IMR-90 (cell line): ENCODE data around the gene EMP1. TPM values are rescaled to one million over a fixed set of nuclear protein-coding genes. Genes with fewer than 3 reads are reported as not detected.
A peak's percentile ranks its signal among the peaks of the same experiment; 100 is the strongest.

Experiments used
- ATAC-seq: fragments of 200-7000 bp; cut with Tn5 transposase; 2 replicates; pipeline ENCODE4 v1.9.1; 2020; ENCODE audit warnings: low read depth, mild to moderate bottlenecking, moderate library complexity
- BruUV-seq: library from RNA; stranded (reverse); fragments of 400-500 nt; replicated peaks from 2 replicates; lab custom pipeline; 2021; lab: Mats Ljungman, UMichigan
- CTCF ChIA-PET: fragments of 300-600 bp; formaldehyde crosslinking; extraction: SDS; loops from one replicate; lab custom pipeline; 2021; ENCODE audit warnings: antibody characterized with exemption; lab: Yijun Ruan, JAX
- POLR2A ChIA-PET: fragments of 300-600 bp; sonication (Branson Sonifier 250); formaldehyde crosslinking; loops from one replicate; lab custom pipeline; 2022; ENCODE audit warnings: antibody characterized with exemption; ENCODE audit not compliant: unreplicated experiment; lab: Charles Lee
- DNase-seq: peaks from one replicate; pipeline ENCODE4 v3.0.0; 2013
- H2AFZ ChIP-seq: replicated peaks from 2 replicates; pipeline ENCODE3; 2013; ENCODE audit warnings: low read length, mild to moderate bottlenecking; ENCODE audit not compliant: poor library complexity
- H2AK5ac ChIP-seq: 2 replicates; pipeline ENCODE4 v1.6.1; 2013; ENCODE audit warnings: low read depth, low read length, inconsistent platforms
- H2AK9ac ChIP-seq: replicated peaks from 2 replicates; pipeline ENCODE3; 2013; ENCODE audit warnings: mild to moderate bottlenecking, low read depth, low read length, moderate library complexity; ENCODE audit not compliant: poor library complexity
- H2BK120ac ChIP-seq: 2 replicates; pipeline ENCODE4 v1.6.1; 2013; ENCODE audit warnings: low read depth, low read length, inconsistent platforms
- H2BK15ac ChIP-seq: 3 replicates; pipeline ENCODE4 v1.6.1; 2013; ENCODE audit warnings: low read depth, low read length, inconsistent platforms
- H2BK20ac ChIP-seq: 2 replicates; pipeline ENCODE4 v1.6.1; 2013; ENCODE audit warnings: low read depth, mild to moderate bottlenecking, inconsistent platforms, low read length, moderate library complexity
- H2BK5ac ChIP-seq: 2 replicates; pipeline ENCODE4 v1.6.1; 2013; ENCODE audit warnings: mild to moderate bottlenecking, low read depth, low read length, inconsistent platforms; ENCODE audit not compliant: poor library complexity, severe bottlenecking
- H3K14ac ChIP-seq: replicated peaks from 2 replicates; pipeline ENCODE4 v1.6.1; 2013; ENCODE audit warnings: low read depth, low read length, inconsistent platforms
- H3K18ac ChIP-seq: 2 replicates; pipeline ENCODE4 v1.6.1; 2013; ENCODE audit warnings: low read depth, low read length, control low read depth
- H3K23ac ChIP-seq: 2 replicates; pipeline ENCODE4 v1.6.1; 2013; ENCODE audit warnings: low read depth, low read length, inconsistent platforms
- H3K27ac ChIP-seq: 2 replicates; pipeline ENCODE4 v1.5.1; 2013; ENCODE audit warnings: mild to moderate bottlenecking, control low read depth, low read length; ENCODE audit not compliant: insufficient read depth
- H3K27me3 ChIP-seq: 2 replicates; pipeline ENCODE4 v1.6.1; 2013; ENCODE audit warnings: low read length; ENCODE audit not compliant: control insufficient read depth, insufficient read depth
- H3K36me3 ChIP-seq: 2 replicates; pipeline ENCODE4 v1.6.1; 2013; ENCODE audit warnings: low read length, mixed read lengths; ENCODE audit not compliant: control insufficient read depth, insufficient read depth
- H3K4ac ChIP-seq: 2 replicates; pipeline ENCODE4 v1.6.1; 2013; ENCODE audit warnings: low read depth, low read length, inconsistent platforms
- H3K4me1 ChIP-seq: 2 replicates; pipeline ENCODE4 v1.6.1; 2013; ENCODE audit warnings: low read length, mixed read lengths; ENCODE audit not compliant: control insufficient read depth, insufficient read depth
- H3K4me2 ChIP-seq: 2 replicates; pipeline ENCODE4 v1.6.1; 2013; ENCODE audit warnings: low read depth, mild to moderate bottlenecking, control low read depth, low read length, moderate library complexity
- H3K4me3 ChIP-seq: 2 replicates; pipeline ENCODE4 v1.5.1; 2013; ENCODE audit warnings: low read depth, mild to moderate bottlenecking, control low read depth, low read length, moderate library complexity; ENCODE audit not compliant: insufficient read depth
- H3K56ac ChIP-seq: 2 replicates; pipeline ENCODE4 v1.6.1; 2013; ENCODE audit warnings: low read length, inconsistent platforms; ENCODE audit not compliant: insufficient read depth; ENCODE audit errors: extremely low read depth
- H3K79me1 ChIP-seq, 2 experiments: 2 replicates each; pipeline ENCODE4 v1.6.1; 2013; ENCODE audit warnings: low read length in 2 of 2, inconsistent platforms in 1 of 2, low read depth in 1 of 2
- H3K9ac ChIP-seq: 2 replicates; pipeline ENCODE4 v1.6.1; 2013; ENCODE audit warnings: low read depth, low read length, control low read depth
- H3K9me1 ChIP-seq: 2 replicates; pipeline ENCODE4 v1.6.1; 2013; ENCODE audit warnings: low read length, inconsistent platforms; ENCODE audit not compliant: insufficient read depth
- H3K9me3 ChIP-seq: 2 replicates; pipeline ENCODE4 v1.6.1; 2013; ENCODE audit warnings: low read length; ENCODE audit not compliant: control insufficient read depth, insufficient read depth
- H4K20me1 ChIP-seq: 2 replicates; pipeline ENCODE4 v1.6.1; 2013; ENCODE audit warnings: low read length, inconsistent platforms; ENCODE audit not compliant: insufficient read depth
- H4K5ac ChIP-seq: 2 replicates; pipeline ENCODE4 v1.6.1; 2013; ENCODE audit warnings: mild to moderate bottlenecking, low read depth, low read length, control low read depth
- H4K8ac ChIP-seq, 2 experiments: 2 replicates each; pipeline ENCODE4 v1.6.1; 2013; ENCODE audit warnings: low read depth in 2 of 2, low read length in 2 of 2, control low read depth in 1 of 2, inconsistent platforms in 1 of 2
- H4K91ac ChIP-seq: 2 replicates; pipeline ENCODE4 v1.6.1; 2013; ENCODE audit warnings: low read depth, low read length, inconsistent platforms; ENCODE audit not compliant: insufficient read depth
- BHLHE40 ChIP-seq: fragments of 150-350 bp; IDR thresholded peaks from 2 replicates; pipeline ENCODE4 v1.6.1; 2016; ENCODE audit warnings: mild to moderate bottlenecking, low read depth, low read length
- POLR2A ChIP-seq: IDR thresholded peaks from 2 replicates; pipeline ENCODE4 v1.6.1; 2012; ENCODE audit warnings: mild to moderate bottlenecking, low read depth, low read length
- WGBS, 2 experiments: methylation state at CpG; one replicate each; pipeline versions ENCODE4 v1.1.5 to v1.1.7; 2013; ENCODE audit warnings: missing lambda C conversion rate in 2 of 2; ENCODE audit not compliant: insufficient read length in 1 of 2; ENCODE audit errors: extremely low coverage in 2 of 2; 5-methylcytosine and 5-hydroxymethylcytosine counted together
- dilution Hi-C: fragments of 300-500 bp; cut with HindIII; formaldehyde crosslinking; loops from one replicate; pipeline ENCODE4 v1.14.3; 2018; ENCODE audit warnings: low sequenced_read_pairs; ENCODE audit not compliant: unreplicated experiment
- in situ Hi-C: fragments of 300-500 bp; cut with MboI; formaldehyde crosslinking; loops from 3 replicates; pipeline ENCODE4 v1.14.3; 2019; ENCODE audit warnings: low sequenced_read_pairs, inconsistent platforms, mixed read lengths
- intact Hi-C: fragments of 100-400 bp; cut with micrococcal nuclease; formaldehyde crosslinking; loops from 2 replicates; pipeline ENCODE4 v1.10.0; 2022
- polyA plus RNA-seq, 3 experiments: library from polyadenylated mRNA; depleted of rRNA; stranded (reverse); fragments of >200 nt; gene quantifications; 2 replicates each; pipeline ENCODE4 v1.2.3, GENCODE V29; 2012; ENCODE audit warnings: low replicate concordance in 1 of 3
- total RNA-seq: library from RNA; depleted of rRNA; stranded (reverse); fragments of >200 nt; gene quantifications from 2 replicates; pipeline ENCODE4 v1.2.3, GENCODE V29; 2012

EMP1 gene
- total and polyA plus RNA-seq, 2 of the 4 experiments (the other 2 are of a cell fraction): 137 to 201 TPM

DNA sequence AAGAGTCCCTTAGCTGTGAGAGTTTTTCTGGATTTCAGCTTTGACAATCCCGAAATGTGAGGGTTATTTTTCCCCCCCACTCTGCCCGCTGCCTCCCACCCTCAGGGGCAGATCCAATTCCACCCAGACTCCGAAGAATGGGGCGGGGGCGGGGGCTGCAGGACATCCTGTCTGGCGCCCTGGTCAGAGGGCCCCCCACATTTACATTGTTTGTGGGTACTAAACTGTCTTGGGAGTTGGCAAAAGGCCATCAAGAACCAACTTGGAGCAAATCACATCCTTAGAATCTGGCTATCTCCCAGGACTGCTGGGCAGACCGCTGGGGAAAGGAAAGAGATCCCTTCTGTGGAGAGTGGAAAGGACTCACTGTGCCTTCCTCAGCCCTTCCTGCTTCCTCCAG is 2.4 kb downstream of the EMP1 start:
- CTCF ChIA-PET: no interaction called here
- peak overlapping the region; percentile 16 for H2AFZ ChIP-seq
- peaks cover 8% of the 10 kb centered on the region for H4K20me1 ChIP-seq
- no peaks in the 10 kb centered on the region for H3K27me3 ChIP-seq
- H4K5ac ChIP-seq: peak overlapping the region; percentile 72
- peak overlapping the region; percentile 93 for H2AK5ac ChIP-seq
- H2BK15ac ChIP-seq: peak overlapping the region; percentile 95; the same call in 2 of the 3 replicates
- peak overlapping the region; percentile 87 for H2BK120ac ChIP-seq
- H3K79me1 ChIP-seq: peaks cover 0 to 58% of the 10 kb centered on the region in 2 experiments; a peak in 3 of 4 replicates
- H3K4me1 ChIP-seq: peaks cover 26% of the 10 kb centered on the region
- peak overlapping the region; percentile 83 for H2BK20ac ChIP-seq
- H3K14ac ChIP-seq: peak overlapping the region; percentile 99
- BruUV-seq: no TSS peak
- intact Hi-C loops (loop anchor here (10.0 kb wide), 1 partner anchor 474 kb away; no protein-coding TSS in a partner anchor), dilution Hi-C loops (no loop called here), in situ Hi-C loops (no loop called here)
- peak overlapping the region; percentile 88 for H3K4ac ChIP-seq
- H3K27ac ChIP-seq: peak overlapping the region; percentile 94
- H3K56ac ChIP-seq: peak overlapping the region; percentile 68; the same call in 1 of the 2 replicates
- DNase-seq: peak; percentile 42
- peak overlapping the region; percentile 93 for H4K91ac ChIP-seq
- peak overlapping the region; percentile 89 for H3K9ac ChIP-seq
- H3K23ac ChIP-seq: peak overlapping the region; percentile 99
- peak overlapping the region; percentile 83 to 88 for H4K8ac ChIP-seq
- peak overlapping the region; percentile 73 for H3K4me3 ChIP-seq
- H3K9me3 ChIP-seq: no peaks in the 10 kb centered on the region
- no peak for ATAC-seq
- peak overlapping the region; percentile 29 for H2AK9ac ChIP-seq
- no CpG with 5 or more reads among the region's 7 CpGs for WGBS, 2 experiments
- H3K4me2 ChIP-seq: peak overlapping the region; percentile 79
- POLR2A ChIA-PET: no interaction called here
- peak overlapping the region; percentile 86 for H3K18ac ChIP-seq
- peaks cover 38% of the 10 kb centered on the region for H3K9me1 ChIP-seq
- H3K36me3 ChIP-seq: no peaks in the 10 kb centered on the region
- H2BK5ac ChIP-seq: peak overlapping the region; percentile 91
- TF ChIP-seq POLR2A (0 out of 2 replicates have a peak, but pooled peaks have one; percentile 14), BHLHE40 (no peak)
